Mesodermal cell (in vitro differentiated cells): ENCODE data around the gene ALOX12.

Source experiments
- H3K27ac ChIP-seq: 2 replicates; pipeline ENCODE4 v1.7.0; 2013; ENCODE audit warnings: mild to moderate bottlenecking, low read depth, low read length, moderate library complexity; ENCODE audit not compliant: severe bottlenecking
- H3K36me3 ChIP-seq: 2 replicates; pipeline ENCODE4 v1.7.1; 2013; ENCODE audit warnings: mild to moderate bottlenecking, low read length, moderate library complexity; ENCODE audit not compliant: control insufficient read depth, insufficient read depth
- H3K4me1 ChIP-seq: one replicate; pipeline ENCODE4 v1.7.1; 2013; ENCODE audit warnings: mild to moderate bottlenecking, low read length; ENCODE audit not compliant: insufficient read depth, control insufficient read depth, poor library complexity, severe bottlenecking
- H3K4me3 ChIP-seq: 2 replicates; pipeline ENCODE4 v1.7.0; 2013; ENCODE audit warnings: low read length, control low read depth, mild to moderate bottlenecking; ENCODE audit not compliant: insufficient read depth, poor library complexity, severe bottlenecking; ENCODE audit errors: extremely low read depth
- H3K9me3 ChIP-seq: 2 replicates; pipeline ENCODE4 v1.7.1; 2013; ENCODE audit warnings: mild to moderate bottlenecking, low read length, moderate library complexity; ENCODE audit not compliant: control insufficient read depth
- WGBS, 2 experiments: methylation state at CpG; one replicate each; pipeline ENCODE4 v1.1.5; 2013; ENCODE audit warnings: missing lambda C conversion rate in 2 of 2; ENCODE audit not compliant: insufficient coverage in 2 of 2; 5-methylcytosine and 5-hydroxymethylcytosine counted together

Gene ALOX12

DNA sequence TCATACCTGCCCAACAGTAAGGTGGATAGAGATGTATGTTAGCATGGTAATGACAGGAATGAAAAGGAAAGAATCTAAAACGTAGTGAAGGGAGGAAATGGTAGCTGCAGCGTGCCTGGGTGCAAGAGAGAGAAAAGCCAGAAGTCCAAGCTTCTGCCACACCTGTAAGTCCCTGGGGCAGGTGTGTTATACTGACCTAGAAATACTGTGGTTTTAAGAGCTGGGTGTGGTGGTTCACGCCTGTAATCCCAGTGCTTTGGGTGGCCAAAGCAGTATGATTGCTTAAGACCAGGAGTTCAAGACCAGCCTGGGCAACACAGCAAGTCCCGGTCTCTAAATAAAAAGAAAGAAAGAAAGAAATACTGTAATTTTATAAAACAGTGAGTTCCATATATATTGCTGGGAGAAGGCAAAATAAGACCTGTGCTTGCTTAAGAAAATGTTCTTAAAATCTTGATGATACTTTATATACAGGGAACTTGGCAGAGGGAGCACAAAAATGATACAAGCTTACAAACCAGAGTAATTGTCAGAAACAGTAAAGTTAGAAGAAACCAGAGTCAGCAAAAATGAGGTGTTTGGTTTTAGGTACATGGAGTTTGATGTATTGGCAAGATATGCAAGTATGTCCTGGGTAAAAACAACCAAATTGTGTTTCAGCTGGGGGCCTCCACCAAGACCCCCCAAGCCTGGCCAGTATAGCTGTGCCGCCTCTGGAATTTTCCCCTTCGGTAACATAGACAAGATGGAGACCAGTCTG is 6.6 kb downstream of the ALOX12 start:
- WGBS, 2 experiments = 88 to 100% methylated on average over 2 to 5 of the region's 6 CpGs
- peaks cover 40% of the 10 kb centered on the region for H3K36me3 ChIP-seq

DNA sequence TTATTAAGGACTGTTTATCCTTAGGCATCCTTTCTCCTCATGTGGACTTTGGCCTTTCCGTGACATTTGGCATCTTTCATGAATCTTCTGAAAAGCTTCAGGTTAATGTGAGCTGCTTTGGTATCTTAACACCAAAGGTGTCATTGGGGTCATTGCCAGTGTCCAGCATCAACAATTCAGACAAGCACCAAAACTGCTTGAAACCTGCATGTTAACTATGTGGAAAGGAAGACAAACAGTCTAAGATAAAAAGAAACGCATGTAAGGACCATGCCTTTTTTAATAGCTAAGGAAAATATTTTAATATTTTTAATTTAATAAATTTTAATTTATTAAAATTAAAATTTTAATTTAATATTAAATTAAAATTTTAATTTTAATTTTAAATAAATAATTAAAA is 7.9 kb downstream of the ALOX12 start:
- no peak overlapping the region for H3K4me3 ChIP-seq
- no peak overlapping the region for H3K27ac ChIP-seq
- no peaks in the 10 kb centered on the region for H3K4me1 ChIP-seq
- peaks cover 39% of the 10 kb centered on the region for H3K36me3 ChIP-seq
- H3K9me3 ChIP-seq = no peaks in the 10 kb centered on the region
- WGBS, 2 experiments = 100% methylated on average over 1 of the region's 2 CpGs; no CpG with 5 or more reads in 1 of the 2 experiments

More for the DNA sequence above, 6.6 kb downstream of the ALOX12 start:
- H3K4me3 ChIP-seq = no peak overlapping the region
- H3K4me1 ChIP-seq = no peaks in the 10 kb centered on the region
- H3K27ac ChIP-seq = no peak overlapping the region
- no peaks in the 10 kb centered on the region for H3K9me3 ChIP-seq

- no peaks in the 10 kb centered on the region for H3K4me1 ChIP-seq
- H3K9me3 ChIP-seq = no peaks in the 10 kb centered on the region
- peaks cover 37% of the 10 kb centered on the region for H3K36me3 ChIP-seq
- no peak overlapping the region for H3K4me3 ChIP-seq
- no CpG with 5 or more reads among the region's 2 CpGs for WGBS, 2 experiments
- H3K27ac ChIP-seq = no peak overlapping the region
Measured at GRCh38 chr17:7004398-7005253, 8.8 kb downstream of the ALOX12 start.

DNA sequence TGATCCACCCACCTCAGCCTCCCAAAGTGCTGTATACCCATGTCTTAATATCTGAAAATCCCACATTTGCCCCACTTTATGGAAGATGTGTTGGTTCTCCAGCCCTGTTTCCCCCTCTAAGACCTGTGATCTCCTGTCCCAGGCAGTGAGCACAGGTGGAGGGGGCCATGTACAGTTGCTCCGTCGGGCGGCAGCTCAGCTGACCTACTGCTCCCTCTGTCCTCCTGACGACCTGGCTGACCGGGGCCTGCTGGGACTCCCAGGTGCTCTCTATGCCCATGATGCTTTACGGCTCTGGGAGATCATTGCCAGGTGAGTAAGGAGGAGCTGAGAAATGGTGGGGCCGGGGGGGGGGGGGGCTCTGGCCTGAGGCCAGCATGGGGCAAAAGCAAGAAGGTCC is 9.9 kb downstream of the ALOX12 start:
- Histone ChIP-seq H3K4me3 (no peak overlapping the region), H3K36me3 (peaks cover 40% of the 10 kb centered on the region), H3K27ac (no peak overlapping the region), H3K4me1 (peaks cover 2% of the 10 kb centered on the region), H3K9me3 (no peaks in the 10 kb centered on the region)
- WGBS, 2 experiments = 97% methylated on average over 3 of the region's 7 CpGs; no CpG with 5 or more reads in 1 of the 2 experiments

DNA sequence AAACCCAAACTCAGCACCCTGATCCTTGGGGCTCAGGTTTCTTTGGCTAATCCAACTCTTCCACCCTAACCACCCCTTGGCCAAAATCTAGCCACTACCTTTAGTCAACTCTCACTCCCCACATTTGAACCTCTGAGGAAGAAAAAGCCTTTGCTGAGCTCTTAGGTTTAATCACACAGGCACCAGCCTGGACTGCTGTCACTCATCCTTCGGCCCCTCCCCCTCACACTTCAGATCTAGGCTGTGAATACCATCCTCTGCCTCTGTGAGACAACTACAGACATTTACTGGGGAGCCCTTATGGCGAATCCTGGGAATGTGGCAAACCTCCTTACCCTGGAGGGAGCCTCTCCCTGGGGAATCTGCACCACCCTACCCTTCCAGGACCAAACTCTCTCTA is 11.3 kb downstream of the ALOX12 start:
- Histone ChIP-seq H3K4me1 (peaks cover 7% of the 10 kb centered on the region), H3K9me3 (no peaks in the 10 kb centered on the region), H3K4me3 (no peak overlapping the region), H3K27ac (no peak overlapping the region), H3K36me3 (peaks cover 26% of the 10 kb centered on the region)
- WGBS, 2 experiments = 69 to 94% methylated on average over 2 of the region's 2 CpGs

DNA sequence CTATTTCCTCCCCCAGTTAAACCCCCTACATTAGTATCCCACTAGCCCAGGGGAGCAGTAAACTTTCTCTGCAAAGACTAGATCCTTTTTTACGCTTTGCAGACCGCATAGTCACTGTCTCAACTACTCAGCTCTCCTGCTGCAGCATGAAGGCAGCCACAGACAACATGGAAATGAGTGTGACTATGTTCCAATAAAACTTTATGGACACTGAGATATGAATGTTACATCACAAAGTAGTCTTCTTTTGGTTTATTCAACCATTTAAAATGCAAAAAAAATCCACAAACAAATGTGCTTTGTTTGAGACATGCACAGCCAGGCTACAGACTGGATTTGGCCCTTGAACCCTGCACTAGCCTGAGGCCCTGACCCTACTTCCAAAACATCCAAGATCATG is 14.7 kb downstream of the ALOX12 start:
- H3K4me1 ChIP-seq = peaks cover 11% of the 10 kb centered on the region
- no peak overlapping the region for H3K4me3 ChIP-seq
- WGBS, 2 experiments = 100% methylated on average over 1 of the region's 2 CpGs; no CpG with 5 or more reads in 1 of the 2 experiments
- no peaks in the 10 kb centered on the region for H3K9me3 ChIP-seq
- H3K36me3 ChIP-seq = peaks cover 19% of the 10 kb centered on the region
- H3K27ac ChIP-seq = no peak overlapping the region

DNA sequence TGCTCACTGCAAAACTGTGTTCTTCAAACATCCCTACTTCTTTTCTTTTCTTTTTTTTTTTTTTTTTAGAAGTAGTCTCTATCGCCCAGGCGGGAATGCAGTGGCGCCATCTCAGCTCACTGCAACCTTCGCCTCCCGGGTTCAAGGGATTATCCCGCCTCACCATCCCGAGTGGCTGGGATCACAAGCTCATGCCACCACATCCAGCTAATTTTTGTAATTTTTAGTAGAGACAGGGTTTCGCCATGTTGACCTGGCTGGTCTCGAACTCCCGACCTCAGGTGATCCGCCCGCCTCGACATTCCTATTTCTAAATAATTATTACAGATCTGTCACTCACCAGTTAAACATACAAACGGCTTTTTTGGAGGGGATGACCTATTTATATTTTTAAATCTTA is 15.6 kb downstream of the ALOX12 start:
- Histone ChIP-seq H3K36me3 (peaks cover 25% of the 10 kb centered on the region), H3K4me1 (peaks cover 11% of the 10 kb centered on the region), H3K4me3 (peak overlapping the region; percentile 95), H3K27ac (no peak overlapping the region), H3K9me3 (no peaks in the 10 kb centered on the region)
- WGBS, 2 experiments = 62 to 91% methylated on average over 6 to 8 of the region's 14 CpGs

GRCh38 chr17:7011942-7012254 is 16.0 kb downstream of the ALOX12 start:
- 7% methylated on average over 4 of the region's 6 CpGs; no CpG with 5 or more reads in 1 of the 2 experiments for WGBS, 2 experiments
- H3K36me3 ChIP-seq = peaks cover 29% of the 10 kb centered on the region
- peak overlapping the region; percentile 99 for H3K27ac ChIP-seq
- H3K9me3 ChIP-seq = no peaks in the 10 kb centered on the region
- peaks cover 11% of the 10 kb centered on the region for H3K4me1 ChIP-seq
- peak overlapping the region; percentile 95 for H3K4me3 ChIP-seq

GRCh38 chr17:7014261-7014994 is 18.6 kb downstream of the ALOX12 start:
- Histone ChIP-seq H3K4me3 (peak overlapping the region; percentile 95), H3K4me1 (peaks cover 13% of the 10 kb centered on the region), H3K36me3 (peaks cover 30% of the 10 kb centered on the region), H3K27ac (peak overlapping the region; percentile 86), H3K9me3 (no peaks in the 10 kb centered on the region)
- WGBS, 2 experiments = 1 to 2% methylated on average over 53 to 69 of the region's 75 CpGs
